Measurements from ENCODE around the gene SMAGP.
A peak's percentile ranks its signal among the peaks of the same experiment; 100 is the strongest.
"Not testable (repeated sequence)": the region's sequence is repeated elsewhere in the genome, so short reads cannot be mapped to it uniquely, and the experiment has no call there.

Gene SMAGP

GRCh38 chr12:51225771-51226170 is 44.4 kb downstream of the SMAGP start:
- DNase-seq (ENCODE audit: low read depth in 2 of 2, low spot score in 1 of 2), result no peak

DNA sequence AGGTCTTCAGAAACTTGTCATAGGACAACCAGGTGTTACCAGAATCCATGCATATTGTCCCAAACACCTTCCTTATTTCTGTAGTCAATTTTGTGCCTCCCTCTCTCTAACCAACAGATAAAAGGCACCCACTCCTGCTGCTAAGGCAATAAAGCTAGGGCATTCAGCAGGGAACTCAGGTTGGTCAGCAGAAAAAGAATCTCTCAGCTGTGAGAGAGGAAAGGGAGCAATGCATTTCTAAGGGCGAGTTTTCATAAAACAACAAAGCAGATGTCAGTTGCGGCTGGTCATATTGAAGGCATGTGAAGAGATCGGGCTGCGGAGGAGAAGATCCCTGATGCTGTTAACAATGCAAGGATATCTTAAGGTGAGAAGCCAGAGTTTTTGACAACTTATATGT is 45.0 kb downstream of the SMAGP start:
- no peak for DNase-seq (ENCODE audit: low read depth in 2 of 2, low spot score in 1 of 2)

- DNase-seq (ENCODE audit: low read depth in 2 of 2, low spot score in 1 of 2), result no peak
These were observed 45.6 kb downstream of the SMAGP start for GRCh38 chr12:51224625-51225024.

GRCh38 chr12:51222461-51222860 is 47.8 kb downstream of the SMAGP start:
- no peak for DNase-seq (ENCODE audit: low read depth in 2 of 2, low spot score in 1 of 2)

DNA sequence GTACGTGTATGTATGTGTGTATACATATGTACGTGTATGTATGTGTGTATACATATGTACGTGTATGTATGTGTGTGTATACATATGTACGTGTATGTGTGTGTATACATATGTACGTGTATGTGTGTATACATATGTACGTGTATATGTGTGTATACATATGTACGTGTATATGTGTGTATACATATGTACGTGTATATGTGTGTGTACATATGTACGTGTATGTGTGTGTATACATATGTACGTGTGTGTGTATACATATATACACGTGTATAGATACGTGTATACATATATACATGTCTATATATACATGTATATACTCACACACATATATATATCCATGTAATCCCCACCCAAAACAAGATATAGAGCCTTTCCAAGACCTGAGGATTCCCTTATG is 50.4 kb downstream of the SMAGP start:
- not testable (repeated sequence) for DNase-seq (ENCODE audit: low read depth in 2 of 2, low spot score in 1 of 2)

DNA sequence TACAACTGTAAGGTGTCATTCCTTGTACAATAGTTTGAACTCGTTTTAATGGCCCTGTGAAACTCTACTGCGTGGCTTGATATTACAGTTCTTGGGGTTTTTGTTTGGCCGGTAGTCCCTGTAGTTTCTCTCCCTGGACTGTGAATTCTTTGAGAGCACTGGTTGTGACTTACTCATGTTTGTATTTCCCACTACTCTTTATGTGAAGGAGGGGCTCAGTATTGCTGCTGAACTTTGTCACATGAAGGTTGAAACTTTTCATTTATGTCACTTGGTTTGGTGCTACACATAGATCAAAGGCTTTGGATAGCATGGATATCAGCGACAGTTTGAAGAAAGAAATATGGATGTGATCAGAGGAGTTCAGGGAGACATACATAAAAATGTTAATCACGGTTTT is 50.9 kb downstream of the SMAGP start:
- DNase-seq (ENCODE audit: low read depth in 2 of 2, low spot score in 1 of 2), result no peak

DNA sequence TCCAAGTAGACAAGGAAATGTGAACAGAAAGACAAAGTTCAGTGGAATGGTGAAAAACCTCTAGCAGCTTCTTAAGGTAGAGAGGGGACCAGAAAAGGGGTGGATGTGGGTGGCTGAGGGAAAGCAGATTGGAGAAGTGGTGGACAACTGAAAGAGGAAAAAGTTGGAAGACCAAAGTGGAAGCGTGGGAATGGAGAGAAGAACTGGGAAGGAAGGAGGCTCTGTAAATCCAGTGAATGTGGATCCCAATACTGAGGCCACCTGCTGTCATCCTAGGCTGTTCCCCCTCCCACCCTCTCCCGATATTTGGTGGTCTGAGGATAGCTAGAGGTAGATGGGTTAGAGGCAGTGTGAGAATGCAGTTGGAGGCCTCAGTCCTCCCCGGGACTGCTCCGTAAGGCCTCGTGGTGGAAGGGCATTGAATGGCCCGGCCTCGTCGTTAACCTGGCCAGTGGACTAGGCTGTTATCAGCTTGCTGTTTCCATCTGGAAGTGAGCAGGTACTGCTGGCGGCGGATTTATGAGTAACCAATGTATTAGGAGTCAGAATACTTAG is 51.5 kb downstream of the SMAGP start:
- DNase-seq (ENCODE audit: low read depth in 2 of 2, low spot score in 1 of 2), result no peak

DNA sequence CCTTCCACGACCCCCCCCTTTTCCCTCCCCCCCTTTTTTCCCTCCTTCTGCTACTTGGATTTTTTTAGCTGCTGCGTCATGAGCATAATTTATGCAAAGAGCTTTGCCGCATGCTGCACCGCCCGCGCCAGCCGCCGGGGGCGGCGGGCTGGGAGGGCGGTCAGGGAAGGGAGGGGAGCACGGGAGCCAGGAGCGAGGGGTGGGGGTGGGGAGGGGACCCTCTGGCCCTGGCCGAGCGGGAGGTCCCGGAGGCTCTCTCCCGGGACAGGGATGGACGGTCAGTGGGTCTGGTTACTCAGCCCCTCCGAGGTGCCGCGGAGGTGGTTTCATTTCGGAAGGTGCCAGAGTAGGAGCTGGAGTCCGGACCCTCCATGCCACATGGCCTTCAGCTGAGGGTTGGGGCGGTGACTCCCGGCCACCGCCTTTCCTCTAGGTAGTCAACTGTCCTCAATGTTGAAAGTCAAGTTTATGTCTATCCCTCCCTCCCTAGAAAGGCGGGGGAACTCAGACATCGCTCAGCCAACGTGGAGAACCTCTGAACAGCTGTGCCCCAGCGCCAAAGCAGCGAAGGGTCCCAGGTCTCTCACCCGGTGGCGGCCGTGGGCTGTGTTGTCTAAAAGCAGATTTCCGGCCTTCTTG is 52.1 kb downstream of the SMAGP start, which contains the start of gene POU6F1:
POU6F1 (minus strand) TSS at position 95 of the 639 bp plus-strand sequence. CDS start 11,226 bp downstream, outside the sequence.
- DNase-seq (ENCODE audit: low read depth in 2 of 2, low spot score in 1 of 2), result peak; percentile 34 to 48

DNA sequence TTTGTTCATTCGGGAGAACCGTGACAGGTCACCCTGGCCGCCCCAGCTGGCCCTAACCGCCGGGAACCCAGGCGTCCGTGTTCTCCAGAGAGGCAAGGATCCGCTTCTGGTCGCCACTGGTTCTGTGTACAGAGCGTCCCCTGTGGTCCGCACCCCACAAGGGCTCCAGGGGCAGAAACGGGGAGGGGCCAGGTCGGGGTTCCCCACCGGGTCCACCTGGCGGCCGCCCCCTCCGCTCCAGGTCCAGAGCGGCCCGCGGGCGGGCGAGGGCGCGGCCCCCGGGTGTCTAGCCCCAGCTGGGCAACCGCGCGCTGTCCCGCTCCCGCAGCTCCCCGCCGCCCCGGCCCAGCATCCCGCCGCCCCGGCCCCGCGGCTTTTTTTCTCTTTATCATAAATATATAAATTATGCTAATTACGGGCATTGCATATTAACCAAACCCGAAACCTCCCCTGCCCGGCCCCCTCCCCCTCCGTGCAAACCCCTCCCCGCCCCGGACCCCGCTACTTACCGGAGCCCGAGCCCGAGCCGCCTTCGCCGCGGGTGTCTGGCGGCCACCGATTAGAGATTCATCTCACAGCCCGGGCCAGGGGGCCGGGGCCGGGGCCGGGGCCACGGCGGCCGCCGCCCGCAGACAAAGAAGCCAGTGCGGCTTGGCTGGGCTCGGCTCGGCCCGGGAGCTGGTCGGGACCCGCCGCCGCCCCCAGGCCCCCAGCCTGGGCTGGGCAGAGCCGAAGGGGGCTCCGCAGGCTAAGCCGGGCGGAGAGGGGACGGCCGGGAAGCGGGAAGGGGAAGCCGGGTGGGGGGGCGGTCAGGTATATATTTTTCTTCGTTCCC is 52.9 kb downstream of the SMAGP start:
- peak in 1 of 2 donors; percentile 9 for DNase-seq (ENCODE audit: low read depth in 2 of 2, low spot score in 1 of 2)

DNA sequence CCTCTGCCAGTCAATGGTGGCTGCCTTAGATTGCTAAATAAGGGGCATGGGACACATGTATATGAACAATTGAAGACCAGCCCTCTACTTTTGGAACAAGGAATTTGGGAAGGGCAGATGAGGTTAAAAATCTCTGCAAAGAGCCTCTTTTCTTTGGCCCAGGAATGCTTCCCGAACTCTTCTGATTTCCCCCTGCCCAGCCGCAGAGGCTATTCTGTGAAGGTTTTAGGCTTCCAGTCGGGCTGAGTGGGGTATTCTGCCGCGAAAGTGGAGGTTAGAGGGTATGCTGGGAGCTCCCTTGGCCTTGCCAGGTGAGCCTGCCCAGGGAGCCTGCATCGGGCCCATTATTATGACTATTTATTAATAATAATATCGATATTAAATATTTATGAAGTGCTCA is 53.6 kb downstream of the SMAGP start:
- DNase-seq (ENCODE audit: low read depth in 2 of 2, low spot score in 1 of 2), result no peak

DNA sequence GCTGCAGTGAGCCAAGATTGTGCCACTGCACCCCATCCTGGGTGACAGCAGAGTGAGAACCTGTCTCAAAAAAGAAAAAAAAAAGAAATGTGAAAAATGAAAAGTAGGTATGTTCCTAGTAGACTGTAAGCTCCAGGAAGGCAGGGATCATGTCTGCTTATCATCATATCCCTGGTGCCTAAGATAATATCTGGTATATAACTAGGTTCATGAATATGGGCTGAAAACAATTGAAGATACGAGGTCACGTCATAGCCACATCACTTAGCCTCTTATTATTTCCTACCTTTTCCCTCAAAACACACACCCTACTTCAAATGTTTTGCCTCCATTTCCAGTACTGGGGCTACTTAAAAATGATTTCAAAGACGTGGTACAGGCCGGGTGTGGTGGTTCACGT is 55.3 kb downstream of the SMAGP start:
- DNase-seq (ENCODE audit: low read depth in 2 of 2, low spot score in 1 of 2), result no peak

DNA sequence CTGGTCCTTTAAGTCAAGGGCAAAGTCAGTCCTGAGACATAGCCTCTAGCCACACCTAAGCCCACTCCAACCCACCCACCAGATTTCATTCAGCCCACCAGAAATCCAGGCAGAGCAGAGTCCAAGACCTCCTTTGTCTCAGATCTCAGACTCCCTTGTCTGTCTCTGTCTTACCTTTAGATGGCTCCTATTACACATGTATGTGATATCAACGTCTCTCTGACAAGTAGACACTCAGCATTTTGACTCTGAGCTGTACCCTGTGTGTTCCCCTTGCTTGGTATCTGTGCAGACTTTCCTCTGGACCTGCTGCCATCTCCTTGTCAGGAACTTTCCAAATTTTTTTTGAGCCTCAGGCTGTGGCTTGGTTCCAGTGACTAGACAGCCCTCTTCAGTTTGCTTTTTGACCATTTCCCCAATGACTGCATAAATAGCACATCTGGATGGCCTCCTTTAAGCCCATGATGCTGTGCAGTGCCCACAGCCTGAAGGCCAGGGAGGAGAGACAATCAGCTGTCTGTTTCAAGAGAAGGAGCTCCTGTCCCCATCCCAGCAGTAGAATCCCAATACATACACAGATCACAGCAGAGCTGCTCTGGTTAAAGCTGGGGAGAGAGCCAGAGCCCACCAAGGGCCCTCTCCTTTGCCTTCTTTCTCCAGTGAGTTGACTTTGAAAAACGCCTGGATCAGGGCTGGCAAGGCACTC is 59.4 kb downstream of the SMAGP start:
- DNase-seq (ENCODE audit: low read depth in 2 of 2, low spot score in 1 of 2), result no peak

GRCh38 chr12:51209259-51209658 is 61.0 kb downstream of the SMAGP start:
- DNase-seq (ENCODE audit: low read depth in 2 of 2, low spot score in 1 of 2), result no peak

DNA sequence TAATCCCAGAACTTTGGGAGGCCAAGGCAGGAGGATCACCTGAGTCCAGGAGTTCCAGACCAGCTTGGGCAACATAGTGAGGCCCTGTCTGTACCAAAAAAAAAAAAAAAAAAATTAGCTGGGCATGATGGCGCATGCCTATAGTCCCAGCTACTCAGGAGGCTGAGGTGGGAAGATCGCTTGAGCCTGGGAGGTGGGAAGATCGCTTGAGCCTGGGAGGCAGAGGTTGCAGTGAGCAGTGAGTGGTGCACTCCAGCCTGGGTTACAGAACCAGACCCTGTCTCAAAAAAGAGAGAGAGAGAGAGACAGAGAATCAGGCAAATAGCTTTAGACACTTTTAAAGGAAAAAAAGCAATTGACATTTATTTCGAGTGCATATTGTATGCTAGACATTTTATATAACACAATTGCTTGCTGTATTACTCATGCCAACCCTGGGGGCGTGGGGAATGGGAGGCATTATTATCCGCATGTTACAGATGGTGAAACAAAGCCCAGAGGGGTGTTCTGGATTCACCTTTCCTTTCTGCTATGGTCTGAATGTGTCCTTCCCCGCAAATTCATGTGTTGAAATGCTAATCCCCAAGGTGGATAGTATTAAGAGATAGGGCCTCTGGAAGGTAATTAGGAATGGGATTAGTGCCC is 62.1 kb downstream of the SMAGP start:
- DNase-seq (ENCODE audit: low read depth in 2 of 2, low spot score in 1 of 2), result no peak

GRCh38 chr12:51205350-51205749 is 64.9 kb downstream of the SMAGP start:
- no peak for DNase-seq (ENCODE audit: low read depth in 2 of 2, low spot score in 1 of 2)

DNA sequence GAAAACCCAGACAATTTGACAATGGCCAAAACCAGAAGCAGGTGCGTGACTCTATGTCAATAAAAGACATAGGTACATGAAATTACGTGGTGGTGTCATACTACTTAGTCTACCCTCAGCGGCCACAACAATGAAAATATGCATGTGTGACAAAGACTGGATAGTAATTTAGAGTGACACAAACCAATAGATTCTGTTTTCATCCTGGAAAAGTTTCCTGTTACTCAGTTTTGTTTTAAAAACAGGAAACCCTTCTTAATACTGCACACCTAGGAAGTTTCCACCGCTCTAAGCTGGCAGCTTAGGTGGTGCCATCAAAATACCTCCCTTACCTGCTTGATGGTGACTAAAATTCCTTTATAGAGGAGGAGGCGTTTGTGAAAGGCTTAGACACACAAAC is 67.5 kb downstream of the SMAGP start:
- no peak for DNase-seq (ENCODE audit: low read depth in 2 of 2, low spot score in 1 of 2)

- no peak for DNase-seq (ENCODE audit: low read depth in 2 of 2, low spot score in 1 of 2)
These were observed 69.4 kb downstream of the SMAGP start for GRCh38 chr12:51200806-51201205.

DNA sequence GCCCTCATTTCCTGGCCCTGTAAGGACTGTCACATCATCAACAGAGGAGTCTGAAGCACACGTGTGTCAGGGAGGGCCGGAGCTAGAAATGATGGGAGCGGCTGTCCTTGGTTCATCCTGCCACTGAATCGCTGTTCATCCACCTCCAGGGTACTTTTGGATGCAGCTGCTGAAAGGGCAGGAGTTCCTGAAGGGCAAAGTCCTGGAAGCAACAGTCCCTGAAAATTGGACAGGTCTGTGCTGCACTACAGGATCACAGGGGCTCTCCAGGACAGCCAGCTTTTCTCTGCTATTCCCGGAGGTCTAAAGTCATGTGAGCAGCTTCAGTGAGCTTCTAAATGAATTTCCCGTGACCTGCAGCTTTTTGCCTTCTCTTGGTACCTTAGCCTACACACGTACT is 70.1 kb downstream of the SMAGP start:
- no peak for DNase-seq (ENCODE audit: low read depth in 2 of 2, low spot score in 1 of 2)

DNA sequence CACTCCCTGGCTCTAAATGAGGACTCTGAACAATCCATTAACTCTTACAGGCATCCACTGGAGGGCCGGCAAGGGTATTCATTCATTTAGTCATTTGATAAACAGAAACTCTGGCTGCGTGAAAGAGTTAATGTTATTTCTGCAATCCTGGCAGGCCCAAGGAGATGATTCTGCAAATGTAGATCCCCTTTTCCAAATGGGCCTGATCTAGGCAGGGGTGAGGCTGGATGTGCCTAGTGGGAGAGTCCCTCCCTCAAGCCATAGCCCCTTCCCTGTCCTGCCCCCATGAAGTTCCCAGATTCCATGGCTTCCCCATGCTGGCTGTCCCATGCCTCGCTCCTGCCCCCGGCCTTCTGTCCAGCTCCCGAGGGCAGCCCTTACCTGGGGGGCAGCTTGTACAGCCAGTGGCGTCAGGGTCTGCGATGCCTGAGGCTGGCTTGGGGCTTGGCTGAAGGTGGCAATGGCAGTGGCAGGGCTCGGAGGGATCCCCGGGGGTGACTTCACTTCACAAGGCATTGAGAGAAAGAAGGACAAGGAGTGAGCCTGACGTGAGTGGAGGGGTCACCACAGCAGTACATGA is 70.8 kb downstream of the SMAGP start:
- DNase-seq (ENCODE audit: low read depth in 2 of 2, low spot score in 1 of 2), result no peak

GRCh38 chr12:51198568-51199365 is 71.4 kb downstream of the SMAGP start:
- DNase-seq (ENCODE audit: low read depth in 2 of 2, low spot score in 1 of 2), result no peak

Data from stimulated activated CD8-positive, alpha-beta memory T cell treated with anti-CD3 and anti-CD28 coated beads, Interleukin-4, amount 100 ng/mL, for 1 hour (primary cell).